ENCODE data around the gene ACTN3. TPM values are rescaled to one million over a fixed set of nuclear protein-coding genes. Genes with fewer than 3 reads are reported as not detected.
"Not testable (repeated sequence)": the region's sequence is repeated elsewhere in the genome, so short reads cannot be mapped to it uniquely, and the experiment has no call there.

Gene ACTN3
- total RNA-seq, 4 donors from 2014 or later: not detected

- peaks cover 0 to 25% (median 9%) of the 10 kb centered on the region in 3 donors for H3K4me1 ChIP-seq
- no peak overlapping the region for H3K4me3 ChIP-seq
- no peak for ATAC-seq
- H3K36me3 ChIP-seq: peaks cover 0 to 93% of the 10 kb centered on the region in 2 donors
- WGBS, 2 donors (ENCODE audit: low coverage in 1 of 2): 100% methylated on average over 1 of the region's 16 CpGs; no CpG with 5 or more reads in 1 of the 2 donors
- TF ChIP-seq POLR2A (IDR thresholded peaks at IDR 0.05) (no peak), EP300 (IDR thresholded peaks at IDR 0.05) (no peak), POLR2AphosphoS5 (IDR thresholded peaks at IDR 0.05) (no peak), CTCF (IDR thresholded peaks at IDR 0.05) (no peak)
- no peak overlapping the region for H3K27ac ChIP-seq
- H3K27me3 ChIP-seq: no peaks in the 10 kb centered on the region
- H3K9me3 ChIP-seq: no peaks in the 10 kb centered on the region
Observed at GRCh38 chr11:66539170-66539869, 7.4 kb upstream of the ACTN3 start.

GRCh38 chr11:66539870-66540213 lies 6.9 kb upstream of the ACTN3 start:
- Histone ChIP-seq H3K27ac (no peak overlapping the region), H3K9me3 (no peaks in the 10 kb centered on the region), H3K36me3 (peaks cover 0 to 88% of the 10 kb centered on the region in 2 donors), H3K27me3 (no peaks in the 10 kb centered on the region), H3K4me3 (no peak overlapping the region), H3K4me1 (peaks cover 0 to 31% (median 9%) of the 10 kb centered on the region in 3 donors)
- no peak for TF ChIP-seq POLR2A (IDR thresholded peaks at IDR 0.05)
- 100% methylated on average over 1 to 3 of the region's 10 CpGs for WGBS, 2 donors (ENCODE audit: low coverage in 1 of 2)
- no peak for ATAC-seq

- peaks cover 3 to 38% (median 17%) of the 10 kb centered on the region in 3 donors for H3K4me1 ChIP-seq
- H3K27me3 ChIP-seq, H3K27ac ChIP-seq, H3K9me3 ChIP-seq, H3K4me3 ChIP-seq, ATAC-seq: not testable (repeated sequence)
- peaks cover 0 to 80% of the 10 kb centered on the region in 2 donors for H3K36me3 ChIP-seq
- WGBS, 2 donors (ENCODE audit: low coverage in 1 of 2): 77 to 89% methylated on average over 5 to 8 of the region's 8 CpGs
Observed at GRCh38 chr11:66540598-66540997, 6.1 kb upstream of the ACTN3 start.

DNA sequence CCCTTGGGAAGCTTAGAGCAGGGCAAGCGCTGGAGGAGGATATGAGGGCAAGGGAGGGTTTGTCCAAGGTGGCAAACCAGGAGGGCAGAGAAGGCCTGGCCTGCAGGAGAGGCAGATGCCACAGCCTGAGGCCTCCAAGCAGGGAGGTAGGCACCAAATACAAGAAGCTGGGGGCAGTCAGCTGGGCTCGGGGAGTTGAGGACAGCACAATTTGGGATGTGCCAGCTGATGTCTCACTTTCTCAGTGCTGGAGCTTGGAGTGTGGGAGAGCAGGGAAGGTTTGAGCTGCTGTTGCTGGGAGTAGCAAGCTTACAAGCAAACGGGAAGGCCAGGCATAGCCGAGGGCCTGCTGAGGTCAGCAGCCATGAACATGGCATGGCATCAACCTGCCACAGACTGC lies 4.8 kb upstream of the ACTN3 start:
- TF ChIP-seq CTCF (IDR thresholded peaks at IDR 0.05) (no peak), POLR2AphosphoS5 (IDR thresholded peaks at IDR 0.05) (no peak), POLR2A (IDR thresholded peaks at IDR 0.05) (no peak), EP300 (IDR thresholded peaks at IDR 0.05) (no peak)
- H3K4me1 ChIP-seq: peaks cover 3 to 51% (median 18%) of the 10 kb centered on the region in 3 donors
- H3K36me3 ChIP-seq: peaks cover 0 to 67% of the 10 kb centered on the region in 2 donors
- H3K9me3 ChIP-seq: no peaks in the 10 kb centered on the region
- H3K4me3 ChIP-seq: no peak overlapping the region
- H3K27ac ChIP-seq: no peak overlapping the region
- no peaks in the 10 kb centered on the region for H3K27me3 ChIP-seq
- no peak for ATAC-seq
- WGBS, 2 donors (ENCODE audit: low coverage in 1 of 2): 83 to 88% methylated on average over 1 to 2 of the region's 4 CpGs

DNA sequence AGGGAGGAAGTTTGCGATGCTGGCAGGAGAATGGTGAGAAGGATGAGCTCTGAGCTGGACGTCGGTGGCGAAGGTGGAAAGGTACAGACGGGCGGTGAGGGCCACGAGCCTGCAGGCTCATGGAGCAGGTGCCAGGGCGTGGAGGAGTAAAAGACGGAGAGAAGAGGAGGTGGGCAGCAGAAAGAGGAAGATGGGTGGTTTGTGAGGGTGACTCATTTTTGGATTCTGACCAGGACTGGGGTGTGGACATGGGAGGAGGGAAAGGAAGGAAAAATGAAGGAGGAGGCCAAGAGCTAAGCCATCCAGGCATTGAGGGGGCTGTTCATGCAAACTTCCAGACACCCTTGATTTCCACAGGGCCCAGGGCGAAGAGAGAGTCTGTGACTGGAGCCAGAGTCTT lies 4.3 kb upstream of the ACTN3 start:
- Histone ChIP-seq H3K36me3 (peaks cover 0 to 63% of the 10 kb centered on the region in 2 donors), H3K4me3 (no peak overlapping the region)
- WGBS, 2 donors (ENCODE audit: low coverage in 1 of 2): 60 to 73% methylated on average over 3 to 9 of the region's 10 CpGs

More for the DNA sequence above, 4.3 kb upstream of the ACTN3 start:
- Histone ChIP-seq H3K4me1 (peaks cover 3 to 56% (median 18%) of the 10 kb centered on the region in 3 donors), H3K27ac (peak overlapping the region in 1 of 4 donors; percentile 10), H3K27me3 (no peaks in the 10 kb centered on the region), H3K9me3 (no peaks in the 10 kb centered on the region)
- no peak for TF ChIP-seq POLR2A (IDR thresholded peaks at IDR 0.05)
- no peak for TF ChIP-seq CTCF (IDR thresholded peaks at IDR 0.05)
- no peak for TF ChIP-seq POLR2AphosphoS5 (IDR thresholded peaks at IDR 0.05)
- no peak for TF ChIP-seq EP300 (IDR thresholded peaks at IDR 0.05)
- no peak for ATAC-seq
